ENCODE data around the gene PRSS57. TPM values are rescaled to one million over a fixed set of nuclear protein-coding genes. Genes with fewer than 3 reads are reported as not detected.

Gene PRSS57
- total RNA-seq, 1 donor from 2014 or later: not detected

DNA sequence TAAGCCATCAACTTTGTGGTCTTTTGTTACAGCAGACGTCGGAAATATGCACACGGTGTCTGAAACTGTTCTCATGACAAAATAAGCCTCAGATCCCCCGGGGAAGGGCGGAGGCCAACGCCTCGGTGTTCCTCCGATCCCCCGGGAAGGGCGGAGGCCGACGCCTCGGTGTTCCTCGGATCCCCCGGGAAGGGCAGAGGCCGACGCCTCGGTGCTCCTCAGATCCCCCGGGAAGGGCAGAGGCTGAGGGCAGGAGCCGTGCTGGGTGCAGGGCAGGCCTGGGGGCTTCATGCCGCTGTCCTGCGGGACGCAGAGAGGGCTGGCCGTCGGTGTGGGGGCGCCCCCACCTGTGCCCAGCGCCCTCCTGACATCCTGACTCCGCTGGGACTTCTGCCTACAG lies 50.9 kb downstream of the PRSS57 start:
- intact Hi-C loops (cut with micrococcal nuclease): no loop called here
- DNase-seq: no peak
- ATAC-seq (ENCODE audit: low read depth): no peak
- Mint-ChIP-seq H3K4me3 (no peak overlapping the region), H3K27ac (peak overlapping the region; percentile 41), H3K27me3 (no peaks in the 10 kb centered on the region), H3K4me1 (peaks cover 16% of the 10 kb centered on the region), H3K36me3 (ENCODE audit: low read depth) (peaks cover 28% of the 10 kb centered on the region), H3K9me3 (no peaks in the 10 kb centered on the region)
- TF ChIP-seq, protein P1, sequence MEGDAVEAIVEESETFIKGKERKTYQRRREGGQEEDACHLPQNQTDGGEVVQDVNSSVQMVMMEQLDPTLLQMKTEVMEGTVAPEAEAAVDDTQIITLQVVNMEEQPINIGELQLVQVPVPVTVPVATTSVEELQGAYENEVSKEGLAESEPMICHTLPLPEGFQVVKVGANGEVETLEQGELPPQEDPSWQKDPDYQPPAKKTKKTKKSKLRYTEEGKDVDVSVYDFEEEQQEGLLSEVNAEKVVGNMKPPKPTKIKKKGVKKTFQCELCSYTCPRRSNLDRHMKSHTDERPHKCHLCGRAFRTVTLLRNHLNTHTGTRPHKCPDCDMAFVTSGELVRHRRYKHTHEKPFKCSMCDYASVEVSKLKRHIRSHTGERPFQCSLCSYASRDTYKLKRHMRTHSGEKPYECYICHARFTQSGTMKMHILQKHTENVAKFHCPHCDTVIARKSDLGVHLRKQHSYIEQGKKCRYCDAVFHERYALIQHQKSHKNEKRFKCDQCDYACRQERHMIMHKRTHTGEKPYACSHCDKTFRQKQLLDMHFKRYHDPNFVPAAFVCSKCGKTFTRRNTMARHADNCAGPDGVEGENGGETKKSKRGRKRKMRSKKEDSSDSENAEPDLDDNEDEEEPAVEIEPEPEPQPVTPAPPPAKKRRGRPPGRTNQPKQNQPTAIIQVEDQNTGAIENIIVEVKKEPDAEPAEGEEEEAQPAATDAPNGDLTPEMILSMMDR (IDR thresholded peaks at IDR 0.05): no peak
- ChIA-PET POLR2A (no interaction called here), CTCF (no interaction called here)

GRCh38 chr19:643736-644135 lies 51.5 kb downstream of the PRSS57 start:
- H3K4me1 Mint-ChIP-seq: peaks cover 21% of the 10 kb centered on the region
- H3K27ac Mint-ChIP-seq: peak overlapping the region; percentile 41
- H3K4me3 Mint-ChIP-seq: no peak overlapping the region
- ATAC-seq (ENCODE audit: low read depth) (no peak), DNase-seq (no peak)
- peaks cover 27% of the 10 kb centered on the region for H3K36me3 Mint-ChIP-seq (ENCODE audit: low read depth)
- intact Hi-C loops (cut with micrococcal nuclease): loop anchor here (1.0 kb wide), 1 partner anchor 18 kb away; no protein-coding TSS in a partner anchor
- ChIA-PET CTCF (no interaction called here), POLR2A (no interaction called here)
- H3K27me3 Mint-ChIP-seq: no peaks in the 10 kb centered on the region
- TF ChIP-seq, protein P1 (IDR thresholded peaks at IDR 0.05): no peak
- no peaks in the 10 kb centered on the region for H3K9me3 Mint-ChIP-seq

DNA sequence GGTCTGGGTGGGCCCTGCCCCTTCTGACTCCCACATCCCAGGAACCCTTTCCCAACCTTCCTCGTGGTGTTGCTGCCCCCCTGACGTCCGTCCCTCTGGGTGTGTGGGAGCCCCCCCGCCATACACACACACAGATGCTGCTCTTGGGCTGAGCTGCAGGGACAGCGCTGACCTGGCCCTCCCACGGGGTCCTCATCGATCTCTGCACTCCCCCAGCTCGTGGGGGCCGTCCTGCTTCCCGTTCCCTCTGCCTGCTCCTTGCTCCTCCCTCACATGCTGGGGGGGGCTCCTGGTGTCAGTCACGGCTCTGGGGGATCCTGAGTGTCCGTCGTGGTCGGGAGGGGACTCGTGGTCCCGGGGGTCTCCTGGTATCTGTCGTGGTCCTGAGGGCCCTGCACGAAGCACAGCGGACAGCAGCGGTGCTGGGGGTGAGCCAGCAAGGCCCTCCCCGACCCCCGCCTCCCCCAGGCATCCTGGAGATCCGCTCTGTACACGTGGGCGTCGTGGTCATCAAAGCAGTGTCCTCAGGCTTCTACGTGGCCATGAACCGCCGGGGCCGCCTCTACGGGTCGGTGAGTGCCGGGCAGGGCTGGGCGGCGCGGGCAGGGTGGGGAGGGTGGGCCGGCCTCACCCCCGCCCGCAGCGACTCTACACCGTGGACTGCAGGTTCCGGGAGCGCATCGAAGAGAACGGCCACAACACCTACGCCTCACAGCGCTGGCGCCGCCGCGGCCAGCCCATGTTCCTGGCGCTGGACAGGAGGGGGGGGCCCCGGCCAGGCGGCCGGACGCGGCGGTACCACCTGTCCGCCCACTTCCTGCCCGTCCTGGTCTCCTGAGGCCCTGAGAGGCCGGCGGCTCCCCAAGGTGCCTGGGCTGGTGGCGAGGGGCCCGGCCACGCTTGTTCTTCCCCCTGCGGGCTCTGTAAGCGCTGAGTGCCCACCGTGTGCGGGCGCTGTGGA lies 52.2 kb downstream of the PRSS57 start:
- Mint-ChIP-seq H3K27me3 (no peaks in the 10 kb centered on the region), H3K27ac (no peak overlapping the region), H3K36me3 (ENCODE audit: low read depth) (peaks cover 23% of the 10 kb centered on the region), H3K4me1 (peaks cover 20% of the 10 kb centered on the region), H3K9me3 (no peaks in the 10 kb centered on the region), H3K4me3 (no peak overlapping the region)
- DNase-seq: no peak
- intact Hi-C loops (cut with micrococcal nuclease): loop anchor here (1.0 kb wide), 1 partner anchor 18 kb away; no protein-coding TSS in a partner anchor
- ChIA-PET CTCF (no interaction called here), POLR2A (interaction anchor here (0.5 kb wide), 1 partner anchor 320 kb away, joined by 4 read pairs; no protein-coding TSS in a partner anchor)
- TF ChIP-seq, protein P1 (IDR thresholded peaks at IDR 0.05): no peak
- ATAC-seq (ENCODE audit: low read depth): no peak

DNA sequence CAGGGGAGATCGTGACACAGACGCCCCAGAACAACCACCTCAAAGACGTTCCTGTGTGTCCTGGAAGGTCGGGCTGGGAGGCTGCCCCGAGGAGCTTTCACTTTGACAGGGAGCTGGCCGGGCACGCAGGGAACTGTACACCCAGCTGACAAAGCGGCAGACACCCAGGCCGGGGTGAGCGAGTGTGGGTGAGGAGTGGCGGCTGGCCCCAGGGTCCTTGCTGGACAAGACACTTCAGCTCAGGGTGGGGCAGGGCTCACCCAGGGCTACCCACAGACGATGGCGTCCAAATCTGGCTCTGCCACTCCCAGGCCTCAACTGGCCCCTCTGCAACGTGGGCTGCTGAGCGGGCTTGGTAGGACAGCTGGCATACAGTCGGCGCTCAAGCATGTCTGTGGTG lies 53.5 kb downstream of the PRSS57 start:
- intact Hi-C loops (cut with micrococcal nuclease): no loop called here
- TF ChIP-seq, protein P1 (IDR thresholded peaks at IDR 0.05): no peak
- no peak for DNase-seq
- ATAC-seq (ENCODE audit: low read depth): no peak
- Mint-ChIP-seq H3K4me3 (peak overlapping the region; percentile 29), H3K36me3 (ENCODE audit: low read depth) (peaks cover 15% of the 10 kb centered on the region), H3K9me3 (no peaks in the 10 kb centered on the region), H3K4me1 (peaks cover 31% of the 10 kb centered on the region), H3K27ac (peak overlapping the region; percentile 46), H3K27me3 (no peaks in the 10 kb centered on the region)
- CTCF ChIA-PET: no interaction called here
- POLR2A ChIA-PET: interaction anchor here (0.7 kb wide), 1 partner anchor 31 kb away, joined by 3 read pairs; no protein-coding TSS in a partner anchor

GRCh38 chr19:640606-641189 lies 54.6 kb downstream of the PRSS57 start:
- Mint-ChIP-seq H3K4me3 (no peak overlapping the region), H3K4me1 (peaks cover 28% of the 10 kb centered on the region), H3K36me3 (ENCODE audit: low read depth) (peaks cover 8% of the 10 kb centered on the region), H3K27me3 (no peaks in the 10 kb centered on the region), H3K9me3 (no peaks in the 10 kb centered on the region), H3K27ac (no peak overlapping the region)
- POLR2A ChIA-PET: no interaction called here
- ATAC-seq (ENCODE audit: low read depth) (no peak), DNase-seq (no peak)
- CTCF ChIA-PET: no interaction called here
- intact Hi-C loops (cut with micrococcal nuclease): no loop called here
- TF ChIP-seq, protein P1 (IDR thresholded peaks at IDR 0.05): no peak

All from activated B cell treated with CpG ODN at 0.5 μM for 24 hours (primary cell).